GM12874 (cell line): ENCODE results near the gene NOVA2.

ENCODE experiments used
- TF ChIP-seq, protein P1 (sequence below): IDR thresholded peaks from 2 replicates; pipeline ENCODE4 v1.5.1; 2011; ENCODE audit warnings: low read depth, mild to moderate bottlenecking, control low read depth, low read length, moderate library complexity; ENCODE audit not compliant: insufficient read depth

NOVA2 gene

DNA sequence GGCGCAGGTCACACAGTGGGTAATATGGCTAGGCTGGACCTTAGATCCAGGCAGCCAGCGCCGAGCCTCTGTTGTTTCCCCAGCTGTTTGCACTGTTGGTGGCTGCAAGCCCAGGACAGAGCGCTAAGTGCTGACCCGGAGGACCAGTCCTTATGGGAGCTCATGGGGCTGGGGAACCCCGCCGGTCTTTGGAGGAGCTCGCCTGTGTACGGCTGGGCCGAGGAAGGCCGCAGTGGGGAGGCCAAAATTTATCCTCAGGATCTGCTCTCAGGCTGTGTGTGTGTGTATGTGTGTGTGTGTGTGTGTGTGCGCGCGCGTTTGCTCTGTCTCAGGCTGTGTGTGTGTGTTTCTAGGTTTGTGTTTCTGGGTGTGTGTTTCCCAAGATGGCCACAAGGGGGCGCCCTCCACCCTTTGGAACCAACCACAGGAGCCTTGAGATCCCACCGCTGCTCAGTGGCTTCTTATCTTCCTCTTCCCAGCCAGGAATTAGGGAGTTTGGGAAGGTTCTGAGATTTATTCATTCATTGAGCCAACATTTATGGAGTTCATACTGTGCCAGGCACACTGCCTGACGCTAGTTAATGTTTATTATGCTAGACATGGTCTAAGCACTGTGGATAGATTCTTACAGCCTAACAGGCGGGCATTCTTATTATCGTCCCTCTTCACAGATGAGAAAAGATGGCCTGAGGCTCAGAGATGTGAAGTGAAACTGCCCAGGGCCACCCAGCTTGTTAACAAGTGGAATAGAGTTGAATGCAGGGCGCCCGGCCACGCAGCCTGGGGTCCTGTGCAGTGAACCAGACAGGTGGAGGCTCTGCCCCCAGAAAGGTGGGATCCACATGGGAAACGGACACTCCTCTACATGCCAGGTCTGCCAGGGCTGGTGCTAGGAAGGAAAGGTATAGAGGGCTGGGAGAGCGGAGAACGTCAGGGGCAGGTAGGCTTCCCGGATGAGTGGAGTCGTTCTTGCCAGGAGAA is 36.2 kb upstream of the NOVA2 start:
- TF ChIP-seq, protein P1, sequence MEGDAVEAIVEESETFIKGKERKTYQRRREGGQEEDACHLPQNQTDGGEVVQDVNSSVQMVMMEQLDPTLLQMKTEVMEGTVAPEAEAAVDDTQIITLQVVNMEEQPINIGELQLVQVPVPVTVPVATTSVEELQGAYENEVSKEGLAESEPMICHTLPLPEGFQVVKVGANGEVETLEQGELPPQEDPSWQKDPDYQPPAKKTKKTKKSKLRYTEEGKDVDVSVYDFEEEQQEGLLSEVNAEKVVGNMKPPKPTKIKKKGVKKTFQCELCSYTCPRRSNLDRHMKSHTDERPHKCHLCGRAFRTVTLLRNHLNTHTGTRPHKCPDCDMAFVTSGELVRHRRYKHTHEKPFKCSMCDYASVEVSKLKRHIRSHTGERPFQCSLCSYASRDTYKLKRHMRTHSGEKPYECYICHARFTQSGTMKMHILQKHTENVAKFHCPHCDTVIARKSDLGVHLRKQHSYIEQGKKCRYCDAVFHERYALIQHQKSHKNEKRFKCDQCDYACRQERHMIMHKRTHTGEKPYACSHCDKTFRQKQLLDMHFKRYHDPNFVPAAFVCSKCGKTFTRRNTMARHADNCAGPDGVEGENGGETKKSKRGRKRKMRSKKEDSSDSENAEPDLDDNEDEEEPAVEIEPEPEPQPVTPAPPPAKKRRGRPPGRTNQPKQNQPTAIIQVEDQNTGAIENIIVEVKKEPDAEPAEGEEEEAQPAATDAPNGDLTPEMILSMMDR, result peak; percentile 85

DNA sequence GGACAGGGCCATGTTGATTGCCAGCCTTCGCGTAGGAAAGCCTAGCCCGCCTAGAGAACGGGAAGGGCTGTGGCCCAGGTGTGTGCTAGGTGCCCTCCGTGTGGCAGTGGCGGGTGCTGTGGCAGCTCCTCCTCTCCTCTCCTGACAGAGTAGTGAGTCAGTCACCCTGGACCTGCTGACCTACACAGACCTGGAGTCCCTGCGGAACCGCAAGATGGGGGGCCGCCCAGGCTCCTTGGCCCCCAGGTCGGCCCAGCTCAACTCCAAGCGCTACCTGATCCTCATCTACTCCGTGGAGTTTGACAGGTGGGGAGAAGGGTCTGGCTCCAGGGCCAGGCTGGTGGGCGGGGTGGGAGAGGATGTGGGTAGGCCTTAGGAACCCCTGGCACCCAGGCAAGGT is 32.7 kb upstream of the NOVA2 start:
- TF ChIP-seq, protein P1, result no peak

DNA sequence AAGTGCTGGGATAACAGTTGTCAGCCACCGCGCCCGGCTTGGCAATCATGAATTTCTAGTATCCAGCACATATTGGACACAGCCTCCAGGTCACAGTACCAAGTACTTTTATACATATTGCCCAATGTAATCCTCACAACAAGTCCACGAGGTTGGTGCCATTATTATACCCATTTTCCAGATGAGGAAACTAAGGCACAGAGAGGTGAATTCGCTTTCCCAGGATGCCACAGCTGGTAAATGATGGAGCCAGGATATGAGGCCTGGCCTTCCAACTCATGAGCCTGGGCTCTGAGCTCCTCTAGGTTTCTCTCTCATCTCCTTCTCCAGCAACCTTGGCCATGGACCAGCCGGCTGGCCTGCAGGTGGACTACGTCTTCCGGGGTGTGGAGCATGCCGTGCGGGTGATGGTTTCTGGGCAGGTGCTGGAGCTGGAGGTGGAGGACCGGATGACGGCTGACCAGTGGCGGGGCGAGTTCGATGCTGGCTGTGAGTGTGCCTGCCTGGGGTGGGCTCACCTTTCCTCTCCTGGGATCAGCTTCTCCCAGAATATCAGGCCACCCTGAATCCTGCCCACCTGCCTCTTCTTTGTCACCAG is 29.1 kb upstream of the NOVA2 start:
- TF ChIP-seq, protein P1, result no peak

DNA sequence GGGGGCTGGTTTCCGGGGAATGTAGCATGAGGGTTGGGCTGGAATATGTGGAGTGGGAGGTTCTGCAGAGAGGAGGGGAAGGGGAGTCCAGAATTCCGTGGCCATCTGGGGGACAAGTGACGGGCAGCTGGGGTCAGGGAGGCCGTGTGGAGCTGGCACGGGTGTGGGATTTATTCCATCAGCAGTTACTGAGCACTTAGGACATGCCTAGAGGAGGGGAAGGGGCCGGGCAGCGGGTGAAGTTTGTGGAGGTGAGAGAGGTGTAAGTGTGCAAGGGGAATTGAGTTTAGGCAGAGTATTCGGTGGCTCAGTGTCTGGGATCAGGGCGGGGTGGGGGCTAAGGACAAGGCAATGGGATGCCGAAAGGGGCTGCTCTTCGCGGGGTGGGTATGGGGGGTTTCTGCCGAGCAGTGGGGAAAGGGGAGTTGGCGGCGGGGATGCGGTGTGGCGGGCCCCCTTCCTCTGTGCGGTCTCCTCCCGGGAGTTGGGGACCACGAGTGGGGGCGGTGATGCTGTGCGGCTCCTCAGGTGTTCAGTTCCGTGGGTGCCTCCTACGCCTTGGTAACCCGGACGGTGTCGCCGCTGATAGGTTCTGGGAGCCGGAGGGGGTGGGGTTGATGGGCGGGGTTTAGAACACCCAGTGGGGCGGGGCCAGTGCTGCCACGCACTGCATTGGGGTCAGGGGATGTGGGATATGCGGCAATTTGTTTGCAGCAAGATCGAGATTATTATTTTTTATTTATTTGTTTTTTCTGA is 27.0 kb upstream of the NOVA2 start:
- TF ChIP-seq, protein P1, result no peak

DNA sequence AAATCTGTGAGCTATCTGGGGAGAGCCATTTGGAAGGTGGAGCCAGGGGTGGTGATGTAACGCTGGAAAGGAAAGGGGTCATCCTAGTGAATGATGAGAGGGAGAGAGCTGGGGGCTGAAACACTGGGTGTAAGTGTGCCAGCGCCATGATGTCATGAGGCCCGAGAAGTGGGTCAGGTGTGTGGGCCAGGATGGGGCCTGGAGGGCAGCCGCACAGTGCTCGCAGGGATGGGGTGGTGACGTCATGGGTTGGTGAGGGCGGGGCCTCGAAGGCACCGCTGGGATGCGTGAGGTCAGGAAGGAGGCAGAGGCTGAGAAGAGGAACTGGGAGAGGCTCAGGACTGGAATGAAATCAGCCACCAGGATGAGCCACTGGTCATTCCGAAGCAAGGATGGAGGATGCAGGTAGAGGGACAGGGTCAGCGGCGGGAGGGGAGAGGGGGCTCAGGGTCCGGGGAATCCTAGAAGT is 26.0 kb upstream of the NOVA2 start:
- TF ChIP-seq, protein P1, result no peak

DNA sequence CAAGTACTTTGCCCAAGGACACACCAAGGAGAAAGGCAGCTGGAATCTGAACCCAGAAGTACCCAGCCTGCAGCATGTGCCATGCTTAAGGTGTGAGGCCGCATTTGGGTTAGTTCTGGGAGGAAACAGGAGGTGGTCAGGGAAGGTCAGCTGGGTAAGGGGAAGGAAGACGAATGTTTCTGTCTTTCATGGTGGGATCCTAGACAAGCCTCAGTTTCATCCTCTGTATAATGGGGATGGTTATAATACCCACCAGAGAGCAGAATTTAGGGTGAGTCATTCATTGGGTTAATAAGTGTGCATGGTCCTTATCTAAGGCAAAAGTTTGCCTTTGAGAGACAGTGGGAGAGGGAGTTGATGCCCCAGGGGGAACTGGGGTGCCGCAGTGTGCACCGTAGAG is 25.2 kb upstream of the NOVA2 start:
- TF ChIP-seq, protein P1, result no peak

DNA sequence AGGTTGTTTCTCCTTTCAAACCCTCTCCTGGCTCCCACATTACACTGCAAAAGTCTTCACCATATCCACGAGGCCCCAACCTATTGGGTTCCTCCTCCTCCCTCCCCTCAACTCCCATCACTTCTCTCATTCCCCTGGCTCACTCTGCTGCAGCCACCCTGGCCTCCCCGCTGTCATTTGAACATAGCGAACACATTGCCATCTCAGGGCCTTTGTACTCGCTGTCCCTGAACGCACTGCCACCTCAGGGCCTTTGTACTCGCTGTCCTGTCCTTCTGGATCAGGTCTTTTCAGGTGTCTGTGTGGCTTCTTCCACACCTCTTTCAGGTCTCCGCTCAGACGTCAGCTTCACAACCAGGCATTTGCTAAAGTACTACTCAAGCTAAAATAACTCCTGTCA is 23.3 kb upstream of the NOVA2 start:
- TF ChIP-seq, protein P1, result no peak
